HEK293 (cell line): ENCODE results near the gene TRMT61A.
A peak's percentile ranks its signal among the peaks of the same experiment; 100 is the strongest.

Experiments used
- CTCF ChIA-PET: fragments of 350-600 bp; formaldehyde crosslinking; extraction: SDS; loops from one replicate; lab custom pipeline; 2021; ENCODE audit warnings: antibody characterized with exemption; lab: Yijun Ruan, JAX
- POLR2A ChIA-PET: fragments of 300-600 bp; formaldehyde crosslinking; extraction: SDS; loops from one replicate; lab custom pipeline; 2020; ENCODE audit warnings: antibody characterized with exemption, inconsistent platforms; lab: Yijun Ruan, JAX
- H3K27ac ChIP-seq: fragments of 200-500 bp; sonication (Bioruptor generic); 2 replicates; pipeline ENCODE4 v1.5.1; 2014; ENCODE audit warnings: low read depth, low read length, control low read depth, inconsistent platforms; ENCODE audit errors: extremely low read depth
- H3K36me3 ChIP-seq, 2 experiments: fragments of 200-500 bp in 1 of 2; sonication (Bioruptor generic) in 1 of 2; 1 replicate in 1 of 2; 2 replicates in 1 of 2; pipeline ENCODE4 v1.5.1; 2014 to 2017; ENCODE audit warnings: inconsistent platforms in 2 of 2, low read length in 2 of 2; ENCODE audit not compliant: control insufficient read depth in 2 of 2, insufficient read depth in 1 of 2
- H3K4me1 ChIP-seq: fragments of 200-500 bp; sonication (Bioruptor generic); 2 replicates; pipeline ENCODE4 v1.5.1; 2014; ENCODE audit warnings: mild to moderate bottlenecking, low read length, inconsistent platforms; ENCODE audit not compliant: control insufficient read depth, insufficient read depth
- H3K4me3 ChIP-seq: 2 replicates; pipeline ENCODE4 v1.5.1; 2011; ENCODE audit warnings: low read depth, mild to moderate bottlenecking, control low read depth, low read length, moderate library complexity
- H3K9me3 ChIP-seq: fragments of 200-500 bp; sonication (Bioruptor generic); 2 replicates; pipeline ENCODE4 v1.5.1; 2014; ENCODE audit warnings: low read depth, low read length, inconsistent platforms; ENCODE audit not compliant: control insufficient read depth, insufficient read depth
- BCL11B ChIP-seq: fragments of 450-650 bp; formaldehyde crosslinking; IDR thresholded peaks from 2 replicates; pipeline ENCODE4 v1.5.1; 2016; ENCODE audit warnings: low read depth, missing biosample characterization, missing genetic modification characterization
- GLIS1 ChIP-seq: fragments of 450-650 bp; formaldehyde crosslinking; IDR thresholded peaks from 2 replicates; pipeline ENCODE4 v1.5.1; 2016; ENCODE audit warnings: missing biosample characterization, missing genetic modification characterization
- GLIS2 ChIP-seq: fragments of 450-650 bp; formaldehyde crosslinking; IDR thresholded peaks from 2 replicates; pipeline ENCODE4 v1.5.1; 2016; ENCODE audit warnings: missing biosample characterization, missing genetic modification characterization
- KLF7 ChIP-seq: fragments of 450-650 bp; formaldehyde crosslinking; IDR thresholded peaks from 2 replicates; pipeline ENCODE4 v1.5.1; 2016; ENCODE audit warnings: missing biosample characterization, missing genetic modification characterization, borderline replicate concordance
- SCRT2 ChIP-seq: fragments of 450-650 bp; formaldehyde crosslinking; IDR thresholded peaks from 2 replicates; pipeline ENCODE4 v1.5.1; 2016; ENCODE audit warnings: missing biosample characterization, missing genetic modification characterization
- SP3 ChIP-seq: fragments of 450-650 bp; formaldehyde crosslinking; IDR thresholded peaks from 2 replicates; pipeline ENCODE4 v1.5.1; 2016; ENCODE audit warnings: missing biosample characterization, missing genetic modification characterization
- WT1 ChIP-seq: fragments of 450-650 bp; formaldehyde crosslinking; IDR thresholded peaks from 2 replicates; pipeline ENCODE4 v1.5.1; 2016; ENCODE audit warnings: missing biosample characterization, missing genetic modification characterization
- ZIC2 ChIP-seq: fragments of 450-650 bp; formaldehyde crosslinking; IDR thresholded peaks from 2 replicates; pipeline ENCODE4 v1.5.1; 2016; ENCODE audit warnings: missing biosample characterization, missing genetic modification characterization
- ZNF114 ChIP-seq: fragments of 450-650 bp; formaldehyde crosslinking; IDR thresholded peaks from 2 replicates; pipeline ENCODE4 v1.5.0; 2017; ENCODE audit warnings: missing biosample characterization, missing genetic modification characterization
- ZNF23 ChIP-seq: fragments of 450-650 bp; formaldehyde crosslinking; IDR thresholded peaks from 2 replicates; pipeline ENCODE4 v1.5.1; 2016; ENCODE audit warnings: missing biosample characterization, missing genetic modification characterization, borderline replicate concordance
- ZNF341 ChIP-seq: fragments of 450-650 bp; formaldehyde crosslinking; IDR thresholded peaks from 2 replicates; pipeline ENCODE4; 2016; ENCODE audit warnings: low read depth, missing biosample characterization, missing genetic modification characterization
- ZNF529 ChIP-seq: fragments of 450-650 bp; formaldehyde crosslinking; IDR thresholded peaks from 2 replicates; pipeline ENCODE4 v1.5.1; 2017; ENCODE audit warnings: missing genetic modification characterization, missing biosample characterization; ENCODE audit not compliant: insufficient replicate concordance
- ZNF561 ChIP-seq: fragments of 450-650 bp; IDR thresholded peaks from 2 replicates; pipeline ENCODE4 v1.5.1; 2018; ENCODE audit warnings: missing biosample characterization, missing genetic modification characterization, borderline replicate concordance
- ZNF600 ChIP-seq: fragments of 450-650 bp; formaldehyde crosslinking; IDR thresholded peaks from 2 replicates; pipeline ENCODE4 v1.5.1; 2016; ENCODE audit warnings: missing biosample characterization, missing genetic modification characterization
- TF ChIP-seq, protein P1 (sequence below): fragments of 450-650 bp; formaldehyde crosslinking; IDR thresholded peaks from 2 replicates; pipeline ENCODE4 v1.5.1; 2017; ENCODE audit warnings: missing biosample characterization, missing genetic modification characterization
- TF ChIP-seq, protein P2 (sequence below): fragments of 450-650 bp; formaldehyde crosslinking; IDR thresholded peaks from 2 replicates; pipeline ENCODE4 v1.5.1; 2016; ENCODE audit warnings: missing biosample characterization, missing genetic modification characterization
- TF ChIP-seq, protein P3 (sequence below): fragments of 450-650 bp; formaldehyde crosslinking; IDR thresholded peaks from 2 replicates; pipeline ENCODE4 v1.5.1; 2016; ENCODE audit warnings: missing biosample characterization, missing genetic modification characterization
- TF ChIP-seq, protein P4 (sequence below): fragments of 450-650 bp; formaldehyde crosslinking; IDR thresholded peaks from 2 replicates; pipeline ENCODE4 v1.5.1; 2016; ENCODE audit warnings: missing biosample characterization, missing genetic modification characterization

The TRMT61A gene

DNA sequence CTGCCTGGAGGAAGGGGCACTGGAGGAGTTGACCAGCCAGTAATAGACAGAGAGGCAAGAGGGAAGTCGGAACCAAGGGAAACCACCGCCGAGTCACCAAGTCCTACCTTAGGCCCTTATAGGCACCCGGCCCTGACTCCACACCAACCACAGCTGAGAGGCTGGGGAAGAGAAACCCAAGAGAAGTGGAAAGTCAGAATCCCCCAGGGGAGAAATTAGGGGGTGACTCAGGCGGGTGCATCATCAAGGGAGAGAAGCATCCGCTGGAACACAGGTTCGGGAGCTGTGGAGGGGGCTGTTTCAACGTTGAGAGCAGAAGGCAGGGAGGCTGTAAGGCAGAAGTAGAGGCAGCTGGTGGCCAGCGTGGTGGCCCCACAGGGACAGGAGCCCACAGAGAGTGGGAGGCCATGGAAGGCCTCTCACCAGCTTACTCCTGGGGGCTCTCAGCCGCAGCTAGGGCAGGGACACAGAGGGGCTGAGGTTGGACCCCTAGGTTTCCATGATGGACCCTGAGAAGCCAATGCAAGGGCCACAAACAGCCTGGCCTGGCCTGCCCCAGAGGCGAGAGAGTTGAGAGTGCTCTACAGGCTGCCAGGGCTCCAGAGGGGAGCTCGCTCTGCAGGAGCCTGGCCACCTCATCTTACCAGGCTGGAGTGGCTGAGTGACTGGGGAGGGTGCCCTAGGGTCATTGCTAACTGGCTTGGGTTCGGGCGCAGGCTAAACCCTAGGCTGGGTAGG lies 1.4 kb upstream of the TRMT61A start:
- Histone ChIP-seq H3K27ac (peak overlapping the region; percentile 89; the same call in 1 of the 2 replicates), H3K4me3 (no peak overlapping the region), H3K36me3 (peaks cover 0 to 12% of the 10 kb centered on the region in 2 experiments; a peak in 1 of 3 replicates), H3K9me3 (no peaks in the 10 kb centered on the region), H3K4me1 (peaks cover 19% of the 10 kb centered on the region)
- TF ChIP-seq ZNF114 (tag by site-specific recombination) (no peak), GLIS1 (tag by site-specific recombination) (peak; percentile 98), GLIS2 (peak; percentile 63), BCL11B (tag by site-specific recombination) (no peak), ZIC2 (tag by site-specific recombination) (peak; percentile 80), SCRT2 (tag by site-specific recombination) (0 out of 2 replicates have a peak, but pooled peaks have one; percentile 13)
- TF ChIP-seq, protein P1, sequence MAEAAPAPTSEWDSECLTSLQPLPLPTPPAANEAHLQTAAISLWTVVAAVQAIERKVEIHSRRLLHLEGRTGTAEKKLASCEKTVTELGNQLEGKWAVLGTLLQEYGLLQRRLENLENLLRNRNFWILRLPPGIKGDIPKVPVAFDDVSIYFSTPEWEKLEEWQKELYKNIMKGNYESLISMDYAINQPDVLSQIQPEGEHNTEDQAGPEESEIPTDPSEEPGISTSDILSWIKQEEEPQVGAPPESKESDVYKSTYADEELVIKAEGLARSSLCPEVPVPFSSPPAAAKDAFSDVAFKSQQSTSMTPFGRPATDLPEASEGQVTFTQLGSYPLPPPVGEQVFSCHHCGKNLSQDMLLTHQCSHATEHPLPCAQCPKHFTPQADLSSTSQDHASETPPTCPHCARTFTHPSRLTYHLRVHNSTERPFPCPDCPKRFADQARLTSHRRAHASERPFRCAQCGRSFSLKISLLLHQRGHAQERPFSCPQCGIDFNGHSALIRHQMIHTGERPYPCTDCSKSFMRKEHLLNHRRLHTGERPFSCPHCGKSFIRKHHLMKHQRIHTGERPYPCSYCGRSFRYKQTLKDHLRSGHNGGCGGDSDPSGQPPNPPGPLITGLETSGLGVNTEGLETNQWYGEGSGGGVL, result peak; percentile 23; the same call in 1 of the 2 replicates
- TF ChIP-seq, protein P2, sequence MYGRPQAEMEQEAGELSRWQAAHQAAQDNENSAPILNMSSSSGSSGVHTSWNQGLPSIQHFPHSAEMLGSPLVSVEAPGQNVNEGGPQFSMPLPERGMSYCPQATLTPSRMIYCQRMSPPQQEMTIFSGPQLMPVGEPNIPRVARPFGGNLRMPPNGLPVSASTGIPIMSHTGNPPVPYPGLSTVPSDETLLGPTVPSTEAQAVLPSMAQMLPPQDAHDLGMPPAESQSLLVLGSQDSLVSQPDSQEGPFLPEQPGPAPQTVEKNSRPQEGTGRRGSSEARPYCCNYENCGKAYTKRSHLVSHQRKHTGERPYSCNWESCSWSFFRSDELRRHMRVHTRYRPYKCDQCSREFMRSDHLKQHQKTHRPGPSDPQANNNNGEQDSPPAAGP, result 0 out of 2 replicates have a peak, but pooled peaks have one; percentile 38
- TF ChIP-seq, protein P3, sequence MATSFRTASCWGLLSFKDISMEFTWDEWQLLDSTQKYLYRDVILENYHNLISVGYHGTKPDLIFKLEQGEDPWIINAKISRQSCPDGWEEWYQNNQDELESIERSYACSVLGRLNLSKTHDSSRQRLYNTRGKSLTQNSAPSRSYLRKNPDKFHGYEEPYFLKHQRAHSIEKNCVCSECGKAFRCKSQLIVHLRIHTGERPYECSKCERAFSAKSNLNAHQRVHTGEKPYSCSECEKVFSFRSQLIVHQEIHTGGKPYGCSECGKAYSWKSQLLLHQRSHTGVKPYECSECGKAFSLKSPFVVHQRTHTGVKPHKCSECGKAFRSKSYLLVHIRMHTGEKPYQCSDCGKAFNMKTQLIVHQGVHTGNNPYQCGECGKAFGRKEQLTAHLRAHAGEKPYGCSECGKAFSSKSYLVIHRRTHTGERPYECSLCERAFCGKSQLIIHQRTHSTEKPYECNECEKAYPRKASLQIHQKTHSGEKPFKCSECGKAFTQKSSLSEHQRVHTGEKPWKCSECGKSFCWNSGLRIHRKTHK (tag by site-specific recombination), result no peak
- CTCF ChIA-PET, result interaction anchor here (0.6 to 2.8 kb wide), 3 partner anchors 9 to 115 kb away, joined by 3 to 13 read pairs (median 4); no protein-coding TSS in a partner anchor
- POLR2A ChIA-PET, result interaction anchor here (1.1 to 2.2 kb wide), 6 partner anchors 9 to 35 kb away, joined by 3 to 18 read pairs (median 8); partner anchors contain the start of genes BAG5 and COA8

DNA sequence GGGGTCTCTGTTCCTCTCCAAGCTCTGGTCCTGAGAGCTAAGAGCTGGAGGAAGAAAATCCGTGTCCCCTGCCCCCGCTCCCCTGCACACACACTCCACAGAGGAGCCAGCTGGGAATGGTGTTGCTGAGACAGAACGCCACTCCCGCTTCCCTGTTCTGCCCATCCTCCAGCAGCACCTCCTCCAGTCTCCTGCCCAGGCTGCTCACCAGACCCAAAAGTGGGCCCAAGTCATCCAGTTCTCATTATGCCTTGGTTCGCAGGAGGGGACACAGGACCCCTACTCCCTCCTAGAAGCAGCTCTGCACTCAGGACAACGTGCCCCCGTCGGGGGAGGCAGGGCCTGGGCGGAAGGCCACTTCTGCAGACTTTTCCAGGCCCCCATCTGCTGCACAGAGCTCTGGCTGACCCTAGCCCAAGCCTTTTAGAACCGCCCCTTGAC lies 830 bp upstream of the TRMT61A start:
- peaks cover 19% of the 10 kb centered on the region for H3K4me1 ChIP-seq
- H3K36me3 ChIP-seq, result peaks cover 0 to 12% of the 10 kb centered on the region in 2 experiments; a peak in 1 of 3 replicates
- peak overlapping the region; percentile 42 for H3K4me3 ChIP-seq
- POLR2A ChIA-PET, result interaction anchor here (0.7 to 2.2 kb wide), 11 partner anchors 7 to 194 kb away, joined by 3 to 18 read pairs (median 4); partner anchors contain the start of genes BAG5, COA8 and EIF5
- peak overlapping the region; percentile 89 for H3K27ac ChIP-seq
- TF ChIP-seq ZNF341, result peak; percentile 94
- TF ChIP-seq, protein P4, sequence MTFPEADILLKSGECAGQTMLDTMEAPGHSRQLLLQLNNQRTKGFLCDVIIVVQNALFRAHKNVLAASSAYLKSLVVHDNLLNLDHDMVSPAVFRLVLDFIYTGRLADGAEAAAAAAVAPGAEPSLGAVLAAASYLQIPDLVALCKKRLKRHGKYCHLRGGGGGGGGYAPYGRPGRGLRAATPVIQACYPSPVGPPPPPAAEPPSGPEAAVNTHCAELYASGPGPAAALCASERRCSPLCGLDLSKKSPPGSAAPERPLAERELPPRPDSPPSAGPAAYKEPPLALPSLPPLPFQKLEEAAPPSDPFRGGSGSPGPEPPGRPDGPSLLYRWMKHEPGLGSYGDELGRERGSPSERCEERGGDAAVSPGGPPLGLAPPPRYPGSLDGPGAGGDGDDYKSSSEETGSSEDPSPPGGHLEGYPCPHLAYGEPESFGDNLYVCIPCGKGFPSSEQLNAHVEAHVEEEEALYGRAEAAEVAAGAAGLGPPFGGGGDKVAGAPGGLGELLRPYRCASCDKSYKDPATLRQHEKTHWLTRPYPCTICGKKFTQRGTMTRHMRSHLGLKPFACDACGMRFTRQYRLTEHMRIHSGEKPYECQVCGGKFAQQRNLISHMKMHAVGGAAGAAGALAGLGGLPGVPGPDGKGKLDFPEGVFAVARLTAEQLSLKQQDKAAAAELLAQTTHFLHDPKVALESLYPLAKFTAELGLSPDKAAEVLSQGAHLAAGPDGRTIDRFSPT, result no peak
- peak; percentile 94 for TF ChIP-seq ZNF600 (tag by site-specific recombination)
- TF ChIP-seq WT1 (tag by site-specific recombination), result no peak
- 0 out of 2 replicates have a peak, but pooled peaks have one; percentile 30 for TF ChIP-seq KLF7 (tag by site-specific recombination)
- TF ChIP-seq SP3 (tag by site-specific recombination), result 0 out of 2 replicates have a peak, but pooled peaks have one; percentile 10
- 0 out of 2 replicates have a peak, but pooled peaks have one; percentile 7 for TF ChIP-seq SCRT2 (tag by site-specific recombination)
- peak; percentile 12; the same call in 1 of the 2 replicates for TF ChIP-seq ZNF561
- no peak for TF ChIP-seq ZNF529
- no peak for TF ChIP-seq ZNF23 (tag by site-specific recombination)
- no peaks in the 10 kb centered on the region for H3K9me3 ChIP-seq
- CTCF ChIA-PET, result interaction anchor here (0.6 to 2.8 kb wide), 2 partner anchors 10 to 115 kb away, joined by 3 to 13 read pairs; no protein-coding TSS in a partner anchor
